H1 (cell line): ENCODE data around the gene WDR13. TPM values are rescaled to one million over a fixed set of nuclear protein-coding genes. Genes with fewer than 3 reads are reported as not detected.

Experiments used
- CTCF ChIP-seq, 3 experiments: IDR thresholded peaks; 1 replicate in 2 of 3; 2 replicates in 1 of 3; pipeline versions ENCODE4 v1.5.1 to v1.6.1; 2011; ENCODE audit warnings: low read length in 3 of 3, mild to moderate bottlenecking in 3 of 3, inconsistent platforms in 2 of 3, low read depth in 1 of 3, moderate library complexity in 1 of 3; ENCODE audit not compliant: insufficient read depth in 1 of 3; ENCODE audit errors: control extremely low read depth in 1 of 3
- EP300 ChIP-seq, 2 experiments: IDR thresholded peaks; 1 replicate in 1 of 2; 2 replicates in 1 of 2; pipeline ENCODE4 v1.6.1; 2011 to 2012; ENCODE audit warnings: low read depth in 2 of 2, low read length in 2 of 2, mild to moderate bottlenecking in 2 of 2, borderline replicate concordance in 1 of 2, inconsistent platforms in 1 of 2, moderate library complexity in 1 of 2
- GABPA ChIP-seq: IDR thresholded peaks from 2 replicates; pipeline ENCODE4 v1.6.1; 2011; ENCODE audit warnings: mild to moderate bottlenecking, low read length, moderate library complexity, borderline replicate concordance; ENCODE audit not compliant: insufficient read depth
- HDAC6 ChIP-seq: IDR thresholded peaks from one replicate; pipeline ENCODE4 v1.7.1; 2012; ENCODE audit warnings: low read depth, mild to moderate bottlenecking, inconsistent platforms, low read length, moderate library complexity
- polyA plus RNA-seq, 7 experiments: library from polyadenylated mRNA; depleted of rRNA in 3 of 7; stranded (reverse) in 5 of 7; unstranded in 2 of 7; fragments of >200 nt in 5 of 7; fragments of 200-250 nt in 2 of 7; gene quantifications; 1 replicate in 5 of 7; 2 replicates in 1 of 7; 4 replicates in 1 of 7; pipeline versions ENCODE4 v1.2.1 to v1.2.3, GENCODE V29; 2011 to 2013; ENCODE audit warnings: missing spikeins in 2 of 7, mixed read lengths in 2 of 7
- total RNA-seq: library from RNA; stranded (reverse); fragmentation: NEBNext Ultra II Directional; extraction: Animal tissue kit (Norgen Biotek cat#: 25700); gene quantifications from 2 replicates; pipeline ENCODE4 v1.2.1, GENCODE V29; 2021

The WDR13 gene
- total and polyA plus RNA-seq, 2 of the 8 experiments (the other 6 are each of a cell fraction or from before 2014, with no cell fraction given) = 19.4 to 46.3 TPM

- no peak for TF ChIP-seq CTCF (IDR thresholded peaks at IDR 0.05; ENCODE audit: control extremely low read depth in 1 of 3, insufficient read depth in 1 of 3, low read depth in 1 of 3, low read length in 3 of 3)
- no peak for TF ChIP-seq HDAC6
- TF ChIP-seq GABPA = no peak
- no peak for TF ChIP-seq EP300 (IDR thresholded peaks at IDR 0.05; ENCODE audit: borderline replicate concordance in 1 of 2, low read depth in 2 of 2, low read length in 2 of 2)
Observed at GRCh38 chrX:48600226-48600625, 2.9 kb downstream of the WDR13 start (continued).
